Measurements from ENCODE around the gene NECTIN2.

DNA sequence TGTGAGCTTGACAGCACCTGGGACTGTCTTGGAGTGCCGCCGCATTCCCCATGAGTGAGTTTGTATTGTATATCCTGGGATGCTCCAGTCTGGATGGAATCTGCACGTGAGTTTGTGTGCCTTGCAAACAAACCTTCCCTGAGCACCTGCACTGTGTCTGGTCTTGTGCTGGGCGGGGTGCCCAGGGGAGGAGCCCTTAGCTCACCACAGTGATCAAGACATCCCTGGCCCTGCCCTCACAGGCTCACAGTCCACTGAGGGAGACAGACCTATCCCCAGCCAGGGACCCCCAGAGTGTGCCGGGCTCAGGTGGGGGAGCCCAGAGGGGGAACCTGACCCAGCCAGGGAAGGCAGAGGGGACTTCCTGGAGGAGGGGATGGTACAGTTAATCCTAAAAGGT, 38.9 kb upstream of the NECTIN2 start:
- TF ChIP-seq, protein P1, sequence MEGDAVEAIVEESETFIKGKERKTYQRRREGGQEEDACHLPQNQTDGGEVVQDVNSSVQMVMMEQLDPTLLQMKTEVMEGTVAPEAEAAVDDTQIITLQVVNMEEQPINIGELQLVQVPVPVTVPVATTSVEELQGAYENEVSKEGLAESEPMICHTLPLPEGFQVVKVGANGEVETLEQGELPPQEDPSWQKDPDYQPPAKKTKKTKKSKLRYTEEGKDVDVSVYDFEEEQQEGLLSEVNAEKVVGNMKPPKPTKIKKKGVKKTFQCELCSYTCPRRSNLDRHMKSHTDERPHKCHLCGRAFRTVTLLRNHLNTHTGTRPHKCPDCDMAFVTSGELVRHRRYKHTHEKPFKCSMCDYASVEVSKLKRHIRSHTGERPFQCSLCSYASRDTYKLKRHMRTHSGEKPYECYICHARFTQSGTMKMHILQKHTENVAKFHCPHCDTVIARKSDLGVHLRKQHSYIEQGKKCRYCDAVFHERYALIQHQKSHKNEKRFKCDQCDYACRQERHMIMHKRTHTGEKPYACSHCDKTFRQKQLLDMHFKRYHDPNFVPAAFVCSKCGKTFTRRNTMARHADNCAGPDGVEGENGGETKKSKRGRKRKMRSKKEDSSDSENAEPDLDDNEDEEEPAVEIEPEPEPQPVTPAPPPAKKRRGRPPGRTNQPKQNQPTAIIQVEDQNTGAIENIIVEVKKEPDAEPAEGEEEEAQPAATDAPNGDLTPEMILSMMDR (conservative IDR thresholded peaks at IDR 0.05; ENCODE audit: low read depth, low read length) = no peak
- no peak for TF ChIP-seq EZH2 (IDR thresholded peaks at IDR 0.05; ENCODE audit: borderline replicate concordance, low read depth, low read length, poor library complexity, severe bottlenecking)

Measured in A673 (cell line).